ENCODE data around the gene PRRT1.
"Not testable (repeated sequence)": the region's sequence is repeated elsewhere in the genome, so short reads cannot be mapped to it uniquely, and the experiment has no call there.

Gene PRRT1

GRCh38 chr6:32187009-32187709 is 35.4 kb upstream of the PRRT1 start:
- H3K18ac ChIP-seq (ENCODE audit: low read depth in 1 of 2, low read length in 2 of 2) = no peak overlapping the region
- H2BK12ac ChIP-seq (ENCODE audit: low read length in 2 of 2) = no peak overlapping the region
- WGBS = 92% methylated on average over 11 of the region's 12 CpGs
- no peak for DNase-seq
- peak overlapping the region; percentile 39 for H3K9ac ChIP-seq (ENCODE audit: low read length)
- H3K4me1 ChIP-seq (ENCODE audit: control insufficient read depth, insufficient read depth, low read depth, low read length) = peaks cover 35% of the 10 kb centered on the region
- peak overlapping the region; percentile 4 for H4K91ac ChIP-seq (ENCODE audit: low read length)
- no peaks in the 10 kb centered on the region for H3K9me3 ChIP-seq (ENCODE audit: control insufficient read depth, low read length)
- H3K4me3 ChIP-seq (ENCODE audit: insufficient read depth in 1 of 2, low read depth in 1 of 2, low read length in 2 of 2) = no peak overlapping the region
- H3K23ac ChIP-seq (ENCODE audit: low read length in 2 of 2) = no peak overlapping the region
- H3K4ac ChIP-seq (ENCODE audit: low read depth in 1 of 2, low read length in 2 of 2) = no peak overlapping the region
- H2BK5ac ChIP-seq (ENCODE audit: low read depth, low read length, poor library complexity, severe bottlenecking) = no peak overlapping the region
- no peak overlapping the region for H4K8ac ChIP-seq (ENCODE audit: low read length)
- no peak overlapping the region for H3K4me2 ChIP-seq (ENCODE audit: low read length, poor library complexity, severe bottlenecking)
- peaks cover 47 to 49% of the 10 kb centered on the region in 2 experiments for H3K36me3 ChIP-seq (ENCODE audit: control insufficient read depth in 1 of 2, insufficient read depth in 2 of 2, low read depth in 1 of 2, low read length in 2 of 2)
- H3K27me3 ChIP-seq (ENCODE audit: control insufficient read depth in 1 of 2, insufficient read depth in 1 of 2, low read length in 2 of 2) = no peaks in the 10 kb centered on the region
- H3K79me1 ChIP-seq (replicated peaks; ENCODE audit: low read length, poor library complexity, severe bottlenecking) = peaks cover 26% of the 10 kb centered on the region
- H3K27ac ChIP-seq (ENCODE audit: low read length, poor library complexity, severe bottlenecking) = no peak overlapping the region
- H2AFZ ChIP-seq (ENCODE audit: low read depth, low read length) = no peak overlapping the region
- H2AK5ac ChIP-seq (ENCODE audit: low read length, severe bottlenecking) = no peak overlapping the region
- no peak overlapping the region for H2BK15ac ChIP-seq (ENCODE audit: low read depth, poor library complexity, severe bottlenecking)
- no peak overlapping the region for H3K14ac ChIP-seq (ENCODE audit: low read length in 2 of 2)
- no peak overlapping the region for H2BK120ac ChIP-seq (ENCODE audit: low read depth, low read length)

GRCh38 chr6:32186151-32186840 is 34.6 kb upstream of the PRRT1 start:
- H2AK5ac ChIP-seq (ENCODE audit: low read length, severe bottlenecking) = peak overlapping the region; percentile 42
- not testable (repeated sequence) for H2AFZ ChIP-seq (ENCODE audit: low read depth, low read length)

GRCh38 chr6:32185681-32186131 is 34.0 kb upstream of the PRRT1 start:
- H2BK120ac ChIP-seq (ENCODE audit: low read depth, low read length); H3K23ac ChIP-seq (ENCODE audit: low read length in 2 of 2); H2BK12ac ChIP-seq (ENCODE audit: low read length in 2 of 2); H3K4me3 ChIP-seq (ENCODE audit: insufficient read depth in 1 of 2, low read depth in 1 of 2, low read length in 2 of 2); H3K4me2 ChIP-seq (ENCODE audit: low read length, poor library complexity, severe bottlenecking); H2BK15ac ChIP-seq (ENCODE audit: low read depth, poor library complexity, severe bottlenecking); H4K8ac ChIP-seq (ENCODE audit: low read length); H3K27ac ChIP-seq (ENCODE audit: low read length, poor library complexity, severe bottlenecking); H2AK5ac ChIP-seq (ENCODE audit: low read length, severe bottlenecking); H3K18ac ChIP-seq (ENCODE audit: low read depth in 1 of 2, low read length in 2 of 2); H3K27me3 ChIP-seq (ENCODE audit: control insufficient read depth in 1 of 2, insufficient read depth in 1 of 2, low read length in 2 of 2); H3K14ac ChIP-seq (ENCODE audit: low read length in 2 of 2); H2AFZ ChIP-seq (ENCODE audit: low read depth, low read length); H3K9me3 ChIP-seq (ENCODE audit: control insufficient read depth, low read length); H3K4ac ChIP-seq (ENCODE audit: low read depth in 1 of 2, low read length in 2 of 2); H2BK5ac ChIP-seq (ENCODE audit: low read depth, low read length, poor library complexity, severe bottlenecking); H4K91ac ChIP-seq (ENCODE audit: low read length): not testable (repeated sequence)
- H3K36me3 ChIP-seq (ENCODE audit: control insufficient read depth in 1 of 2, insufficient read depth in 2 of 2, low read depth in 1 of 2, low read length in 2 of 2) = peaks cover 59 to 60% of the 10 kb centered on the region in 2 experiments
- H3K4me1 ChIP-seq (ENCODE audit: control insufficient read depth, insufficient read depth, low read depth, low read length) = peaks cover 22% of the 10 kb centered on the region
- 25% methylated on average over 11 of the region's 11 CpGs for WGBS
- H3K9ac ChIP-seq (ENCODE audit: low read length) = peak overlapping the region; percentile 61
- H3K79me1 ChIP-seq (replicated peaks; ENCODE audit: low read length, poor library complexity, severe bottlenecking) = peaks cover 27% of the 10 kb centered on the region
- DNase-seq = peak; percentile 95

More at GRCh38 chr6:32186151-32186840, 34.6 kb upstream of the PRRT1 start:
- not testable (repeated sequence) for H3K23ac ChIP-seq (ENCODE audit: low read length in 2 of 2); H2BK5ac ChIP-seq (ENCODE audit: low read depth, low read length, poor library complexity, severe bottlenecking); DNase-seq; H3K27ac ChIP-seq (ENCODE audit: low read length, poor library complexity, severe bottlenecking); H2BK15ac ChIP-seq (ENCODE audit: low read depth, poor library complexity, severe bottlenecking); H3K27me3 ChIP-seq (ENCODE audit: control insufficient read depth in 1 of 2, insufficient read depth in 1 of 2, low read length in 2 of 2); H4K91ac ChIP-seq (ENCODE audit: low read length); H4K8ac ChIP-seq (ENCODE audit: low read length); H2BK120ac ChIP-seq (ENCODE audit: low read depth, low read length); H3K4me2 ChIP-seq (ENCODE audit: low read length, poor library complexity, severe bottlenecking); H3K4me3 ChIP-seq (ENCODE audit: insufficient read depth in 1 of 2, low read depth in 1 of 2, low read length in 2 of 2); H3K14ac ChIP-seq (ENCODE audit: low read length in 2 of 2); H3K18ac ChIP-seq (ENCODE audit: low read depth in 1 of 2, low read length in 2 of 2); H3K4ac ChIP-seq (ENCODE audit: low read depth in 1 of 2, low read length in 2 of 2); H3K9me3 ChIP-seq (ENCODE audit: control insufficient read depth, low read length)
- peaks cover 24% of the 10 kb centered on the region for H3K79me1 ChIP-seq (replicated peaks; ENCODE audit: low read length, poor library complexity, severe bottlenecking)
- WGBS = 92% methylated on average over 10 of the region's 10 CpGs
- H2BK12ac ChIP-seq (ENCODE audit: low read length in 2 of 2) = peak overlapping the region in 1 of 2 experiments; percentile 24
- H3K9ac ChIP-seq (ENCODE audit: low read length) = peak overlapping the region; percentile 39
- H3K4me1 ChIP-seq (ENCODE audit: control insufficient read depth, insufficient read depth, low read depth, low read length) = peaks cover 28% of the 10 kb centered on the region
- H3K36me3 ChIP-seq (ENCODE audit: control insufficient read depth in 1 of 2, insufficient read depth in 2 of 2, low read depth in 1 of 2, low read length in 2 of 2) = peaks cover 53 to 54% of the 10 kb centered on the region in 2 experiments

GRCh38 chr6:32184084-32184640 is 32.4 kb upstream of the PRRT1 start, which contains the start of gene AGER:
TSS of gene AGER (minus strand) at chr6:32184253. CDS start at chr6:32184222, 31 bp downstream.
- no peak within 1 kb of the TSS for H3K4ac ChIP-seq (ENCODE audit: low read depth in 1 of 2, low read length in 2 of 2)
- no peak within 1 kb of the TSS for H4K8ac ChIP-seq (ENCODE audit: low read length)
- peaks cover 33% of the 10 kb centered on the region for H3K79me1 ChIP-seq (replicated peaks; ENCODE audit: low read length, poor library complexity, severe bottlenecking)
- no peak within 1 kb of the TSS for H2BK120ac ChIP-seq (ENCODE audit: low read depth, low read length)
- no peak within 1 kb of the TSS for H3K27ac ChIP-seq (ENCODE audit: low read length, poor library complexity, severe bottlenecking)
- H3K27me3 ChIP-seq (ENCODE audit: control insufficient read depth in 1 of 2, insufficient read depth in 1 of 2, low read length in 2 of 2) = no peaks in the 10 kb centered on the region
- H3K36me3 ChIP-seq (ENCODE audit: control insufficient read depth in 1 of 2, insufficient read depth in 2 of 2, low read depth in 1 of 2, low read length in 2 of 2) = peaks cover 67 to 68% of the 10 kb centered on the region in 2 experiments
- H3K23ac ChIP-seq (ENCODE audit: low read length in 2 of 2) = no peak within 1 kb of the TSS
- H3K18ac ChIP-seq (ENCODE audit: low read depth in 1 of 2, low read length in 2 of 2) = no peak within 1 kb of the TSS
- no peaks in the 10 kb centered on the region for H3K9me3 ChIP-seq (ENCODE audit: control insufficient read depth, low read length)
- H2AK5ac ChIP-seq (ENCODE audit: low read length, severe bottlenecking) = no peak within 1 kb of the TSS
- H3K4me2 ChIP-seq (ENCODE audit: low read length, poor library complexity, severe bottlenecking) = no peak within 1 kb of the TSS
- no peak within 1 kb of the TSS for H2BK5ac ChIP-seq (ENCODE audit: low read depth, low read length, poor library complexity, severe bottlenecking)
- no peak within 1 kb of the TSS for H3K14ac ChIP-seq (ENCODE audit: low read length in 2 of 2)
- DNase-seq = no peak
- H2BK12ac ChIP-seq (ENCODE audit: low read length in 2 of 2) = no peak within 1 kb of the TSS
- H3K4me3 ChIP-seq (ENCODE audit: insufficient read depth in 1 of 2, low read depth in 1 of 2, low read length in 2 of 2) = no peak within 1 kb of the TSS
- WGBS = 96% methylated on average over 5 of the region's 6 CpGs
- H3K4me1 ChIP-seq (ENCODE audit: control insufficient read depth, insufficient read depth, low read depth, low read length) = peaks cover 25% of the 10 kb centered on the region
- peak within 1 kb of the TSS; percentile 61 for H3K9ac ChIP-seq (ENCODE audit: low read length)
- H4K91ac ChIP-seq (ENCODE audit: low read length) = no peak within 1 kb of the TSS
- no peak within 1 kb of the TSS for H2BK15ac ChIP-seq (ENCODE audit: low read depth, poor library complexity, severe bottlenecking)
- no peak within 1 kb of the TSS for H2AFZ ChIP-seq (ENCODE audit: low read depth, low read length)

Measured in mesenchymal stem cell (in vitro differentiated cells and primary cell).